ENCODE data around the gene NEK1. TPM values are rescaled to one million over a fixed set of nuclear protein-coding genes. Genes with fewer than 3 reads are reported as not detected.
A peak's percentile ranks its signal among the peaks of the same experiment; 100 is the strongest.

The NEK1 gene
- total RNA-seq, 4 donors from 2014 or later: 18.8 to 33.8 (median 25.0) TPM

DNA sequence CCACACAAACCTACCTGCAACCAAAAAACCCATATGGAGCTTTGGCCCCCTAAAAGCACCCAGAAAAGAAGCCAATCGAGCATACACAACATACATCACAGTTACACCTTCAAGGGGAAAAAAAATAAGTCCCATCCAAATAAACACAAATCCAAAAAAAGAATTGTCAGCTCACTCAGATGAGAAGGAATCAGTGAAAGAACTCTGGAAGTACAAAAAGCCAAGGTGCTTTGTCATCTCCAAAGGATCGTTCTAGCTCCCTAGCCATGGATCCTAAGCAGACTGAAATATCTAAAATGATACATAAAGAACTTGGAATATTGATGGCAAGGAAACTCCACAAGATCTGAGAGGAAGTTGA lies 119.2 kb downstream of the NEK1 start:
- no peaks in the 10 kb centered on the region for H3K36me3 ChIP-seq
- H3K27ac ChIP-seq: no peak overlapping the region
- H3K4me1 ChIP-seq: no peaks in the 10 kb centered on the region
- H3K27me3 ChIP-seq: no peaks in the 10 kb centered on the region
- peaks cover 0 to 3% of the 10 kb centered on the region in 2 donors for H3K9me3 ChIP-seq
- H3K4me3 ChIP-seq: no peak overlapping the region
- intact Hi-C loops (cut with DNase I; ENCODE audit: low total_unique reads): no loop called here
- TF ChIP-seq POLR2A (IDR thresholded peaks at IDR 0.05): no peak
- TF ChIP-seq, protein P1, sequence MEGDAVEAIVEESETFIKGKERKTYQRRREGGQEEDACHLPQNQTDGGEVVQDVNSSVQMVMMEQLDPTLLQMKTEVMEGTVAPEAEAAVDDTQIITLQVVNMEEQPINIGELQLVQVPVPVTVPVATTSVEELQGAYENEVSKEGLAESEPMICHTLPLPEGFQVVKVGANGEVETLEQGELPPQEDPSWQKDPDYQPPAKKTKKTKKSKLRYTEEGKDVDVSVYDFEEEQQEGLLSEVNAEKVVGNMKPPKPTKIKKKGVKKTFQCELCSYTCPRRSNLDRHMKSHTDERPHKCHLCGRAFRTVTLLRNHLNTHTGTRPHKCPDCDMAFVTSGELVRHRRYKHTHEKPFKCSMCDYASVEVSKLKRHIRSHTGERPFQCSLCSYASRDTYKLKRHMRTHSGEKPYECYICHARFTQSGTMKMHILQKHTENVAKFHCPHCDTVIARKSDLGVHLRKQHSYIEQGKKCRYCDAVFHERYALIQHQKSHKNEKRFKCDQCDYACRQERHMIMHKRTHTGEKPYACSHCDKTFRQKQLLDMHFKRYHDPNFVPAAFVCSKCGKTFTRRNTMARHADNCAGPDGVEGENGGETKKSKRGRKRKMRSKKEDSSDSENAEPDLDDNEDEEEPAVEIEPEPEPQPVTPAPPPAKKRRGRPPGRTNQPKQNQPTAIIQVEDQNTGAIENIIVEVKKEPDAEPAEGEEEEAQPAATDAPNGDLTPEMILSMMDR (IDR thresholded peaks at IDR 0.05): no peak
- no peak for DNase-seq

DNA sequence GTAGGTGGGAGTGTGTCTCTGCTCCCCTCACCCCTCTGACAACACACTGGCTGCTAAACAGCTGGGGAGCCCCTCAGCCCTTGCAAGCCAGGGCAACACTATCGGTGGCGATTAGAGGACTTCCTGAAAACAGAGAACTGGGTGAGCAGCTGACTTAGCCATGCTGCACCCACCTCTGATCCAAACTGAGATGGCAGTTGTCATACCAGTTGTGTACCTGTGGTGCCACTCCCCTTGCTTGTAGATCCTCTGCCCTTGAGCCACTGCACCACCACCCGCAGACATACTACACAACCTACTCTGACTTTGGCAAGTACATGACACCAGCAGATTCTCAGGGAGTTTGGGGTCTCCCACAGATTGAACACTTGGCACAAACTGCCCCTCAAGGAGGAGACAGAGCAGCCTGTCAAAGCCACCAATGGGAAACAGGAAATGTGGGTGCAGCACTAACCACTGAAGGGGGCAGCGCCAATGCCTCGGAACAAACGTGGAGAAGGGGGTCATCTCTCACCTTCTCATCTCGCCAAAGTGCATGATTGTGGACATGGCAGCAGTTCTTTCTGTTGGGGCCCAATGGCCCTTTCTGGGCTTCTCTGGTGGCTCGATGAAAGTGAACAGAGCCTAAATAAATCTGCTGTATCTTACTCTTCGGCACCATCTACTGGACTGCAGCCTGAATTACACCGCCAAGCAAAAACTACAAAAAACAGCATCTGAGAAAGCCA lies 119.8 kb downstream of the NEK1 start:
- Histone ChIP-seq H3K27ac (no peak overlapping the region), H3K4me3 (no peak overlapping the region), H3K27me3 (no peaks in the 10 kb centered on the region), H3K9me3 (peaks cover 0 to 3% of the 10 kb centered on the region in 2 donors), H3K4me1 (no peaks in the 10 kb centered on the region), H3K36me3 (no peaks in the 10 kb centered on the region)
- DNase-seq: no peak
- intact Hi-C loops (cut with DNase I; ENCODE audit: low total_unique reads): no loop called here
- TF ChIP-seq POLR2A (IDR thresholded peaks at IDR 0.05): no peak
- TF ChIP-seq, protein P1 (IDR thresholded peaks at IDR 0.05): peak; percentile 7 to 27 (median 14)

DNA sequence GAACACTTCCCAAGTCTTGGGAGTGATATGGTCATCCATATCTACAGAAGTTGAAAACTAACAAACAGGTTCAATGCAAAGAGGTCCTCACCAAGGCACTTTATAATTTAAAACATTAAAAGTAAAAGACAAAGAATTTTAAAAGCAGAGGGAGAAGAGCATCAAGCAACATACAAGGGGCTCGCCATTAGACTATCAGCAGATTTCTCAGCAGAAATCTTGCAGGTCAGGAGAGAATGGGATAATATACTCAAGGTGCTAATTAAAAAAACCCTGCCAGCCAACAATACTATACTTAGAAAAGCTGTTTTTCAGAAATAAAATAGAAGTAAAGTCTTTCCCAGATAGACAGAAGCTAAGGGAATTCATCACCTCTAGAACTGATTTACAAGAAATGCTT lies 121.2 kb downstream of the NEK1 start:
- H3K4me1 ChIP-seq: no peaks in the 10 kb centered on the region
- DNase-seq: no peak
- intact Hi-C loops (cut with DNase I; ENCODE audit: low total_unique reads): no loop called here
- peaks cover 0 to 3% of the 10 kb centered on the region in 2 donors for H3K9me3 ChIP-seq
- TF ChIP-seq, protein P1 (IDR thresholded peaks at IDR 0.05): no peak
- TF ChIP-seq POLR2A (IDR thresholded peaks at IDR 0.05): no peak
- no peak overlapping the region for H3K27ac ChIP-seq
- no peaks in the 10 kb centered on the region for H3K36me3 ChIP-seq
- no peak overlapping the region for H3K4me3 ChIP-seq
- H3K27me3 ChIP-seq: no peaks in the 10 kb centered on the region

DNA sequence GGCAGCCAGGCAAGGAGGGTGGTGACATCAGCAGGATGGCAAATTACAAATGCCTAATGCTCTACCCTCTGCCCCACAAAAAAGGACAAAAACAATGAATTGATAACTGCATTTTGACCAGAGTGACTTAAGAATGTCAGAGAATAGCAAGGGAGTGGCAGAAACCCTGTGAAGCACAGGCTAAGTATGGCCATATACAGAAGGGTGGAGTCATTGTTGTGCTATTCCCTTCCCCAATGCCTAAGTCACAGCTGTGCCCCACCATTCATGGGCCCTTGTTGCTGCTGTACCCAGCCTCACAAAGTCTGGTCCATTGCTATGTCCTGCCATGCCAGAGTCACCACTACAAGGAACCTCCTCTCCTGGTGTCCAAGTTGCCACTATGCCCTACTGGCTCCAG lies 123.1 kb downstream of the NEK1 start:
- DNase-seq: no peak
- TF ChIP-seq POLR2A (IDR thresholded peaks at IDR 0.05): no peak
- TF ChIP-seq, protein P1 (IDR thresholded peaks at IDR 0.05): no peak
- H3K4me3 ChIP-seq: no peak overlapping the region
- H3K9me3 ChIP-seq: peaks cover 0 to 3% of the 10 kb centered on the region in 2 donors
- H3K27ac ChIP-seq: no peak overlapping the region
- no peaks in the 10 kb centered on the region for H3K36me3 ChIP-seq
- intact Hi-C loops (cut with DNase I; ENCODE audit: low total_unique reads): loop anchor here (10.0 kb wide), 1 partner anchor 565 kb away; no protein-coding TSS in a partner anchor
- H3K27me3 ChIP-seq: no peaks in the 10 kb centered on the region
- H3K4me1 ChIP-seq: no peaks in the 10 kb centered on the region

All from uterus (tissue), 4 donors.